Stimulated activated CD8-positive, alpha-beta memory T cell treated with anti-CD3 and anti-CD28 coated beads, Interleukin-12 subunit alpha, Interleukin-12 subunit beta, amount 100 ng/mL, for 4 hours (primary cell): Measurements from ENCODE around the gene SPPL3.
A peak's percentile ranks its signal among the peaks of the same experiment; 100 is the strongest.
"Not testable (repeated sequence)": the region's sequence is repeated elsewhere in the genome, so short reads cannot be mapped to it uniquely, and the experiment has no call there.

ENCODE experiments used
- DNase-seq: peaks from one replicate; pipeline ENCODE4 v3.0.0-alpha.2; 2020; ENCODE audit warnings: low read depth

Gene SPPL3

GRCh38 chr12:120920178-120920577, 16.0 kb upstream of the SPPL3 start:
- no peak for DNase-seq

- DNase-seq = no peak
These were observed 13.6 kb upstream of the SPPL3 start for GRCh38 chr12:120917748-120918147.

GRCh38 chr12:120916561-120916960, 12.4 kb upstream of the SPPL3 start:
- DNase-seq = no peak

- no peak for DNase-seq
These were observed 10.6 kb upstream of the SPPL3 start for GRCh38 chr12:120914794-120915193.

GRCh38 chr12:120909633-120910298, 5.6 kb upstream of the SPPL3 start:
- DNase-seq = no peak

- DNase-seq = no peak
These were observed 1.8 kb upstream of the SPPL3 start for GRCh38 chr12:120905856-120906384.

GRCh38 chr12:120903412-120904196, 554 bp downstream of the SPPL3 start:
- peak; percentile 48 for DNase-seq

GRCh38 chr12:120902846-120903411, 1.2 kb downstream of the SPPL3 start:
- no peak for DNase-seq

- DNase-seq = no peak
These were observed 2.3 kb downstream of the SPPL3 start for GRCh38 chr12:120901818-120902217.

- DNase-seq = not testable (repeated sequence)
These were observed 3.1 kb downstream of the SPPL3 start for GRCh38 chr12:120901101-120901500.

GRCh38 chr12:120895532-120895931, 8.6 kb downstream of the SPPL3 start:
- DNase-seq = no peak

- DNase-seq = no peak
These were observed 11.9 kb downstream of the SPPL3 start for GRCh38 chr12:120892265-120892664.

- no peak for DNase-seq
These were observed 13.2 kb downstream of the SPPL3 start for GRCh38 chr12:120890963-120891362.

- no peak for DNase-seq
These were observed 16.7 kb downstream of the SPPL3 start for GRCh38 chr12:120887253-120888043.

- DNase-seq = no peak
These were observed 17.7 kb downstream of the SPPL3 start for GRCh38 chr12:120886199-120887018.

GRCh38 chr12:120885521-120885920, 18.6 kb downstream of the SPPL3 start:
- DNase-seq = no peak

GRCh38 chr12:120884644-120885043, 19.5 kb downstream of the SPPL3 start:
- no peak for DNase-seq

- no peak for DNase-seq
These were observed 22.1 kb downstream of the SPPL3 start for GRCh38 chr12:120882055-120882555.

GRCh38 chr12:120879718-120880300, 24.3 kb downstream of the SPPL3 start:
- DNase-seq = no peak

- no peak for DNase-seq
These were observed 25.1 kb downstream of the SPPL3 start for GRCh38 chr12:120879102-120879501.
